K562 (cell line): Measurements from ENCODE around the gene ATP2A3. TPM values are rescaled to one million over a fixed set of nuclear protein-coding genes. Genes with fewer than 3 reads are reported as not detected.
A peak's percentile ranks its signal among the peaks of the same experiment; 100 is the strongest.

Source experiments
- BCL6 ChIP-seq: fragments of 250-450 bp; sonication (Bioruptor Pico); IDR thresholded peaks from 2 replicates; pipeline ENCODE4 v1.4.0; 2020
- BHLHE40 ChIP-seq: IDR thresholded peaks from 2 replicates; pipeline ENCODE4 v1.6.1; 2011; ENCODE audit warnings: low read length, improper control_type of control experiment
- C11orf30 ChIP-seq: fragments of 450-650 bp; IDR thresholded peaks from 2 replicates; pipeline ENCODE4 v1.6.1; 2016; ENCODE audit warnings: low read depth, mild to moderate bottlenecking
- CBFB ChIP-seq: sonication (generic); formaldehyde crosslinking; IDR thresholded peaks from 2 replicates; pipeline ENCODE4 v1.4.0; 2020; ENCODE audit warnings: mild to moderate bottlenecking, missing genetic modification reagents
- CHD1 ChIP-seq: fragments of 200-600 bp; sonication (generic); IDR thresholded peaks from one replicate; pipeline ENCODE4 v1.6.1; 2012; ENCODE audit warnings: mild to moderate bottlenecking, moderate library complexity, low read length, inconsistent platforms
- EGR1 ChIP-seq: fragments of 450-650 bp; conservative IDR thresholded peaks from 2 replicates; pipeline ENCODE4 v1.6.1; 2017; ENCODE audit warnings: mild to moderate bottlenecking
- FOSL1 ChIP-seq: fragments of 200-800 bp; sonication (Bioruptor generic); conservative IDR thresholded peaks from 2 replicates; pipeline ENCODE4 v1.6.1; 2016; ENCODE audit warnings: missing genetic modification characterization, missing compliant biosample characterization
- MYBL2 ChIP-seq, 2 experiments: fragments of 450-650 bp in 1 of 2; sonication (generic) in 1 of 2; formaldehyde crosslinking in 1 of 2; IDR thresholded peaks; 2 replicates each; pipeline versions ENCODE4 v1.6.1 to v1.8.1; 2017 to 2022; ENCODE audit warnings: borderline replicate concordance in 1 of 2, inconsistent platforms in 1 of 2, low read depth in 1 of 2, mild to moderate bottlenecking in 1 of 2, missing genetic modification reagents in 1 of 2, moderate library complexity in 1 of 2
- NR3C1 ChIP-seq: sonication (generic); formaldehyde crosslinking; IDR thresholded peaks from 2 replicates; pipeline ENCODE4 v1.8.1; 2022; ENCODE audit warnings: missing genetic modification reagents
- NRF1 ChIP-seq, 2 experiments: fragments of 450-650 bp; IDR thresholded peaks in 1 of 2; conservative IDR thresholded peaks in 1 of 2; 2 replicates each; pipeline ENCODE4 v1.6.1; 2014; ENCODE audit warnings: mild to moderate bottlenecking in 2 of 2
- SAFB ChIP-seq: fragments of 200-400 bp; formaldehyde crosslinking; IDR thresholded peaks from 2 replicates; pipeline ENCODE4 v1.6.1; 2017; ENCODE audit warnings: low read depth, low read length, borderline replicate concordance
- SOX6 ChIP-seq: fragments of 450-650 bp; IDR thresholded peaks from 2 replicates; pipeline ENCODE4 v1.6.1; 2014; ENCODE audit warnings: mild to moderate bottlenecking
- ZBTB1 ChIP-seq: sonication (generic); formaldehyde crosslinking; IDR thresholded peaks from 2 replicates; pipeline ENCODE4 v1.8.1; 2023; ENCODE audit warnings: missing genetic modification reagents, low read depth, mild to moderate bottlenecking, borderline replicate concordance
- ZNF445 ChIP-seq: fragments of 250-450 bp; sonication (Bioruptor Pico); IDR thresholded peaks from 2 replicates; pipeline ENCODE4 v1.4.0; 2020; ENCODE audit warnings: low read depth, mild to moderate bottlenecking, moderate library complexity
- ZNF644 ChIP-seq: fragments of 200-800 bp; sonication (Bioruptor generic); IDR thresholded peaks from 2 replicates; pipeline ENCODE4 v1.6.1; 2016; ENCODE audit warnings: low read depth, missing genetic modification characterization, missing compliant biosample characterization
- ZNF830 ChIP-seq: fragments of 250-450 bp; sonication (Bioruptor Pico); IDR thresholded peaks from 2 replicates; pipeline ENCODE4 v1.5.0; 2021; ENCODE audit warnings: mild to moderate bottlenecking
- polyA plus RNA-seq, 8 experiments: library from polyadenylated mRNA; depleted of rRNA in 4 of 8; stranded (reverse) in 5 of 8; unstranded in 3 of 8; fragments of >200 nt; fragmentation: Nextera tagmentation in 2 of 8; fragmentation: Illumina TruSeq in 1 of 8; extraction: Ambion mirVana in 2 of 8; extraction: Trizol in 1 of 8; gene quantifications; 2 replicates each; pipeline versions ENCODE4 v1.2.1 to v1.2.3, GENCODE V29; 2011 to 2014; ENCODE audit warnings: inconsistent platforms in 1 of 8, missing spikeins in 1 of 8
- total RNA-seq, 7 experiments: library from RNA; depleted of rRNA in 6 of 7; stranded (reverse); fragments of >200 nt in 6 of 7; fragmentation: Illumina TruSeq in 2 of 7; extraction: Trizol in 2 of 7; gene quantifications; 2 replicates each; pipeline versions ENCODE4 v1.2.1 to v1.2.3, GENCODE V29; 2011 to 2021; ENCODE audit warnings: low replicate concordance in 1 of 7
- TF ChIP-seq, protein P1 (sequence below): fragments of 250-450 bp; sonication (Bioruptor Pico); IDR thresholded peaks from 2 replicates; pipeline ENCODE4 v1.4.0; 2020
- TF ChIP-seq, protein P2 (sequence below): fragments of 450-650 bp; formaldehyde crosslinking; IDR thresholded peaks from 2 replicates; pipeline ENCODE4 v1.4.0; 2020; ENCODE audit warnings: mild to moderate bottlenecking, moderate library complexity
- TF ChIP-seq, protein P3 (sequence below), 3 experiments: IDR thresholded peaks in 2 of 3; conservative IDR thresholded peaks in 1 of 3; 2 replicates each; pipeline ENCODE4 v1.5.1; 2011 to 2012; ENCODE audit warnings: low read length in 3 of 3, mild to moderate bottlenecking in 3 of 3, control low read depth in 2 of 3, improper control_type of control experiment in 1 of 3, inconsistent platforms in 1 of 3, low read depth in 1 of 3, mixed read lengths in 1 of 3, moderate library complexity in 1 of 3; ENCODE audit not compliant: insufficient read depth in 2 of 3

ATP2A3 gene
- total and polyA plus RNA-seq, 9 of the 15 experiments (the other 6 are each of a cell fraction or from before 2014, with no cell fraction given), result 0.65 to 103 (median 31.3) TPM

DNA sequence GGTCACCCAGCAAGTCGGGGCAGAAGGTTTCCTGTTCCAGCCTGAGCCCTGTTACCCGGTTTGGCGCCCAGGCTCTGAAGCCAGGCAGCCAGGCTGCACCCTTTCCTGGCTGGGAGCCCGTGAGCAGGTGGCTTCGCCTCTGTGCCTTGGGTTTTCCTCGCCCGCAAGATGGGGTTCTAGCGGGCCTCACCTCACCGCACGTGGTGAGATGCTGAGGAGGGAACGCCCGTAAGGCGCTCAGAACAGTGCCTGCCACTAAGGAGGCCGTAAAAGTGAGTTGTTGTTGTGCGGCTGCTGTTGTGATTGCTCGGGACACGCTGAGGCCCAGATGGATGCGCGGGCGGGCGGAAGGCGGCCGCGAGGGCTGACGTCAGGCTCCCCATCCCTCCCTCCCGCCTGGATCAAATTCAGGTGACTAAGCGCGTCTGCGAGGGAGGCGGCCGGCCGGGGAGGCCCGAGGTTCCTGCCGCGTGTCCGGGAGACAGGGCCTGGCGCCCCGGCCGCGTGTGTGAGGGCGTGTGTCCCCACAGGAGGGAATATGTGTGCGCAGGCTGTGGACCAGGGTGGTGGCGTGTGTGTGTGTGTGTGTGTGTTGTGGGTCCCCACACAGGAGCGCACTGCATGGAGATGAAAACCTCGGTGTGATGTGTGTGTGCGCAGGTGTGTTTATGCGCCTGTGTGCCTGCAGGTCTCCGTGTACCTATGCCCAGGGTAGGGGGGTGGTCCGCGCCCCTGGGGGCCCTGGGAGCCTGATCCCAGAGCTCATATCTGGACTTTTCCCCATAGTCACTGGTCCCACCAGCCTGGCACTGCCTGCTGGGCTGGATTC lies 75.7 kb downstream of the ATP2A3 start (continued):
- peak; percentile 76 for TF ChIP-seq C11orf30
- peak; percentile 82 for TF ChIP-seq FOSL1
- peak; percentile 86 to 88 for TF ChIP-seq NRF1 (conservative IDR thresholded peaks at IDR 0.05 in 1 of 2, IDR thresholded peaks at IDR 0.05 in 1 of 2)
- 0 out of 2 replicates have a peak, but pooled peaks have one; percentile 5 for TF ChIP-seq BHLHE40
- no peak for TF ChIP-seq ZNF830
- TF ChIP-seq ZNF445, result no peak
- peak; percentile 75 for TF ChIP-seq EGR1
- TF ChIP-seq CBFB (CRISPR knock-in tag), result 0 out of 2 replicates have a peak, but pooled peaks have one; percentile 24
- no peak for TF ChIP-seq ZBTB1 (CRISPR knock-in tag)
- TF ChIP-seq, protein P1, sequence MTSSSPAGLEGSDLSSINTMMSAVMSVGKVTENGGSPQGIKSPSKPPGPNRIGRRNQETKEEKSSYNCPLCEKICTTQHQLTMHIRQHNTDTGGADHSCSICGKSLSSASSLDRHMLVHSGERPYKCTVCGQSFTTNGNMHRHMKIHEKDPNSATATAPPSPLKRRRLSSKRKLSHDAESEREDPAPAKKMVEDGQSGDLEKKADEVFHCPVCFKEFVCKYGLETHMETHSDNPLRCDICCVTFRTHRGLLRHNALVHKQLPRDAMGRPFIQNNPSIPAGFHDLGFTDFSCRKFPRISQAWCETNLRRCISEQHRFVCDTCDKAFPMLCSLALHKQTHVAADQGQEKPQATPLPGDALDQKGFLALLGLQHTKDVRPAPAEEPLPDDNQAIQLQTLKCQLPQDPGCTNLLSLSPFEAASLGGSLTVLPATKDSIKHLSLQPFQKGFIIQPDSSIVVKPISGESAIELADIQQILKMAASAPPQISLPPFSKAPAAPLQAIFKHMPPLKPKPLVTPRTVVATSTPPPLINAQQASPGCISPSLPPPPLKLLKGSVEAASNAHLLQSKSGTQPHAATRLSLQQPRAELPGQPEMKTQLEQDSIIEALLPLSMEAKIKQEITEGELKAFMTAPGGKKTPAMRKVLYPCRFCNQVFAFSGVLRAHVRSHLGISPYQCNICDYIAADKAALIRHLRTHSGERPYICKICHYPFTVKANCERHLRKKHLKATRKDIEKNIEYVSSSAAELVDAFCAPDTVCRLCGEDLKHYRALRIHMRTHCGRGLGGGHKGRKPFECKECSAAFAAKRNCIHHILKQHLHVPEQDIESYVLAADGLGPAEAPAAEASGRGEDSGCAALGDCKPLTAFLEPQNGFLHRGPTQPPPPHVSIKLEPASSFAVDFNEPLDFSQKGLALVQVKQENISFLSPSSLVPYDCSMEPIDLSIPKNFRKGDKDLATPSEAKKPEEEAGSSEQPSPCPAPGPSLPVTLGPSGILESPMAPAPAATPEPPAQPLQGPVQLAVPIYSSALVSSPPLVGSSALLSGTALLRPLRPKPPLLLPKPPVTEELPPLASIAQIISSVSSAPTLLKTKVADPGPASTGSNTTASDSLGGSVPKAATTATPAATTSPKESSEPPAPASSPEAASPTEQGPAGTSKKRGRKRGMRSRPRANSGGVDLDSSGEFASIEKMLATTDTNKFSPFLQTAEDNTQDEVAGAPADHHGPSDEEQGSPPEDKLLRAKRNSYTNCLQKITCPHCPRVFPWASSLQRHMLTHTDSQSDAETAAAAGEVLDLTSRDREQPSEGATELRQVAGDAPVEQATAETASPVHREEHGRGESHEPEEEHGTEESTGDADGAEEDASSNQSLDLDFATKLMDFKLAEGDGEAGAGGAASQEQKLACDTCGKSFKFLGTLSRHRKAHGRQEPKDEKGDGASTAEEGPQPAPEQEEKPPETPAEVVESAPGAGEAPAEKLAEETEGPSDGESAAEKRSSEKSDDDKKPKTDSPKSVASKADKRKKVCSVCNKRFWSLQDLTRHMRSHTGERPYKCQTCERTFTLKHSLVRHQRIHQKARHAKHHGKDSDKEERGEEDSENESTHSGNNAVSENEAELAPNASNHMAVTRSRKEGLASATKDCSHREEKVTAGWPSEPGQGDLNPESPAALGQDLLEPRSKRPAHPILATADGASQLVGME, result no peak
- TF ChIP-seq, protein P2, sequence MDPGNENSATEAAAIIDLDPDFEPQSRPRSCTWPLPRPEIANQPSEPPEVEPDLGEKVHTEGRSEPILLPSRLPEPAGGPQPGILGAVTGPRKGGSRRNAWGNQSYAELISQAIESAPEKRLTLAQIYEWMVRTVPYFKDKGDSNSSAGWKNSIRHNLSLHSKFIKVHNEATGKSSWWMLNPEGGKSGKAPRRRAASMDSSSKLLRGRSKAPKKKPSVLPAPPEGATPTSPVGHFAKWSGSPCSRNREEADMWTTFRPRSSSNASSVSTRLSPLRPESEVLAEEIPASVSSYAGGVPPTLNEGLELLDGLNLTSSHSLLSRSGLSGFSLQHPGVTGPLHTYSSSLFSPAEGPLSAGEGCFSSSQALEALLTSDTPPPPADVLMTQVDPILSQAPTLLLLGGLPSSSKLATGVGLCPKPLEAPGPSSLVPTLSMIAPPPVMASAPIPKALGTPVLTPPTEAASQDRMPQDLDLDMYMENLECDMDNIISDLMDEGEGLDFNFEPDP, result no peak
- TF ChIP-seq BCL6 (CRISPR knock-in tag), result no peak
- TF ChIP-seq SOX6, result 0 out of 2 replicates have a peak, but pooled peaks have one; percentile 23
- TF ChIP-seq NR3C1 (CRISPR knock-in tag), result no peak
- no peak for TF ChIP-seq MYBL2 (IDR thresholded peaks at IDR 0.05; ENCODE audit: low read depth)
- no peak for TF ChIP-seq MYBL2 (CRISPR knock-in tag; IDR thresholded peaks at IDR 0.05; ENCODE audit: borderline replicate concordance)
- no peak for TF ChIP-seq ZNF644 (tag)
- TF ChIP-seq, protein P3, sequence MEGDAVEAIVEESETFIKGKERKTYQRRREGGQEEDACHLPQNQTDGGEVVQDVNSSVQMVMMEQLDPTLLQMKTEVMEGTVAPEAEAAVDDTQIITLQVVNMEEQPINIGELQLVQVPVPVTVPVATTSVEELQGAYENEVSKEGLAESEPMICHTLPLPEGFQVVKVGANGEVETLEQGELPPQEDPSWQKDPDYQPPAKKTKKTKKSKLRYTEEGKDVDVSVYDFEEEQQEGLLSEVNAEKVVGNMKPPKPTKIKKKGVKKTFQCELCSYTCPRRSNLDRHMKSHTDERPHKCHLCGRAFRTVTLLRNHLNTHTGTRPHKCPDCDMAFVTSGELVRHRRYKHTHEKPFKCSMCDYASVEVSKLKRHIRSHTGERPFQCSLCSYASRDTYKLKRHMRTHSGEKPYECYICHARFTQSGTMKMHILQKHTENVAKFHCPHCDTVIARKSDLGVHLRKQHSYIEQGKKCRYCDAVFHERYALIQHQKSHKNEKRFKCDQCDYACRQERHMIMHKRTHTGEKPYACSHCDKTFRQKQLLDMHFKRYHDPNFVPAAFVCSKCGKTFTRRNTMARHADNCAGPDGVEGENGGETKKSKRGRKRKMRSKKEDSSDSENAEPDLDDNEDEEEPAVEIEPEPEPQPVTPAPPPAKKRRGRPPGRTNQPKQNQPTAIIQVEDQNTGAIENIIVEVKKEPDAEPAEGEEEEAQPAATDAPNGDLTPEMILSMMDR (IDR thresholded peaks at IDR 0.05 in 2 of 3, conservative IDR thresholded peaks at IDR 0.05 in 1 of 3; ENCODE audit: insufficient read depth in 2 of 3, low read depth in 1 of 3, low read length in 3 of 3), result no peak
- TF ChIP-seq SAFB, result no peak
- TF ChIP-seq CHD1, result no peak
